HFFc6 (cell line): ENCODE results near the gene ARHGEF4. TPM values are rescaled to one million over a fixed set of nuclear protein-coding genes. Genes with fewer than 3 reads are reported as not detected.

ENCODE experiments used
- DNase-seq: peaks from one replicate; pipeline ENCODE4 v3.0.0-alpha.2; 2018
- H3K27ac Mint-ChIP-seq: 2 replicates; pipeline ENCODE4 v1.8.0; 2020; ENCODE audit warnings: mild to moderate bottlenecking, mixed read lengths
- H3K27me3 Mint-ChIP-seq: 2 replicates; pipeline ENCODE4 v1.8.0; 2021; ENCODE audit warnings: mild to moderate bottlenecking, moderate library complexity, mixed read lengths; ENCODE audit not compliant: insufficient read depth
- H3K36me3 Mint-ChIP-seq: 2 replicates; pipeline ENCODE4 v1.8.0; 2021; ENCODE audit warnings: low read depth, mixed read lengths
- H3K4me1 Mint-ChIP-seq: 2 replicates; pipeline ENCODE4 v1.8.0; 2020; ENCODE audit warnings: low read depth, mixed read lengths
- H3K4me3 Mint-ChIP-seq: 2 replicates; pipeline ENCODE4 v1.8.0; 2020; ENCODE audit warnings: mild to moderate bottlenecking, moderate library complexity, mixed read lengths
- H3K9me3 Mint-ChIP-seq: 2 replicates; pipeline ENCODE4 v1.8.0; 2020; ENCODE audit warnings: mild to moderate bottlenecking, mixed read lengths
- CTCF ChIP-seq: fragments of 200-600 bp; sonication (generic); IDR thresholded peaks from 2 replicates; pipeline ENCODE4 v1.5.0; 2021; ENCODE audit warnings: antibody characterized with exemption, mild to moderate bottlenecking
- total RNA-seq, 6 experiments: library from RNA; stranded (reverse); fragmentation: NEBNext Ultra II Directional; extraction: Animal tissue kit (Norgen Biotek cat#: 25700); gene quantifications; 2 replicates in 1 of 6; 3 replicates in 5 of 6; pipeline ENCODE4 v1.2.3, GENCODE V29; 2021

ARHGEF4 gene
- total RNA-seq, 6 experiments from 2014 or later, result 0.94 to 2.2 (median 1.4) TPM

GRCh38 chr2:130805613-130806012 is 31.1 kb upstream of the ARHGEF4 start:
- Mint-ChIP-seq H3K36me3 (no peaks in the 10 kb centered on the region), H3K4me3 (no peak overlapping the region), H3K4me1 (no peaks in the 10 kb centered on the region), H3K27me3 (peaks cover 4% of the 10 kb centered on the region), H3K27ac (no peak overlapping the region), H3K9me3 (no peaks in the 10 kb centered on the region)
- no peak for DNase-seq
- TF ChIP-seq CTCF, result no peak

- Mint-ChIP-seq H3K4me3 (no peak overlapping the region), H3K27me3 (peaks cover 4% of the 10 kb centered on the region), H3K4me1 (no peaks in the 10 kb centered on the region), H3K27ac (no peak overlapping the region), H3K9me3 (no peaks in the 10 kb centered on the region), H3K36me3 (no peaks in the 10 kb centered on the region)
- TF ChIP-seq CTCF, result no peak
- no peak for DNase-seq
Measured at GRCh38 chr2:130806370-130806769, 30.3 kb upstream of the ARHGEF4 start.

DNA sequence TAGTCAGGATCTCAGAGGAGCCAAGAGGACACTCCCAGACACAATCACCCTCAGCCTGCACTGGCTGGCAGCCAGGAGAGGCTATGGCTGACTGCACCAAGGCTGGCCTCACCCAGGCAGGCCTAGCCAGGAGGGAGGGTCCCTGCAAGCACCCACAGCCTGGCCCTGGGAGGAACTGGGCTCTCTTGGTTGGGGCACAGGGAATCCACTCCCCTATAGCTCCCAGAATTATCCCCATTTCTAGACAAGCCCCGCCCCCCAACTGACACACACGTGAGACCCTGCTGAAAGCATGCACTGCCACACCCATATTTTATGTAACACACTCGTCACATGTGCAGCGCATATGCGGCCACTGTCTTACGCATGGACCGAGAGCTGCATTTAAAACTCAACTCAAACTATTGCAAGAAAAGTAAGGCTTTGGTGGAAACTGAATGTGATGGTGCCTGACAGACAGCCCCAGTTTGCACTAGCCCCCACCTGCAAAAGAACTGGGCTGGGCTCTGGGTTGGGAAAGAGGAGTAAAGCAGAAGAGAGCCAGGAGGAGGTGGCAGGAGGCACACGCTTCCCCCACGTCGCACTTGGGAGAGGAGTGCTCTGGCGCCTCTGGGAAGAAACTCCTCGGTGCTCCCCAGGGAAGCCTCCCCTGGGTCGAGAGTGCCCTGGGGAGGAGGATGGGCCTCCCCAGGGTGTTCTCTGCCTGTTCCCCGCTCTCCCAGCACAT is 28.9 kb upstream of the ARHGEF4 start:
- Mint-ChIP-seq H3K36me3 (no peaks in the 10 kb centered on the region), H3K27ac (no peak overlapping the region), H3K4me3 (no peak overlapping the region), H3K4me1 (no peaks in the 10 kb centered on the region), H3K9me3 (no peaks in the 10 kb centered on the region), H3K27me3 (peaks cover 4% of the 10 kb centered on the region)
- DNase-seq, result no peak
- no peak for TF ChIP-seq CTCF

- Mint-ChIP-seq H3K36me3 (no peaks in the 10 kb centered on the region), H3K27ac (no peak overlapping the region), H3K4me3 (no peak overlapping the region), H3K27me3 (peaks cover 4% of the 10 kb centered on the region), H3K9me3 (no peaks in the 10 kb centered on the region), H3K4me1 (no peaks in the 10 kb centered on the region)
- TF ChIP-seq CTCF, result no peak
- DNase-seq, result no peak
Measured at GRCh38 chr2:130808482-130809268, 28.0 kb upstream of the ARHGEF4 start.

GRCh38 chr2:130810490-130810889 is 26.2 kb upstream of the ARHGEF4 start:
- TF ChIP-seq CTCF, result no peak
- H3K4me1 Mint-ChIP-seq, result no peaks in the 10 kb centered on the region
- H3K4me3 Mint-ChIP-seq, result no peak overlapping the region
- H3K27ac Mint-ChIP-seq, result no peak overlapping the region
- H3K36me3 Mint-ChIP-seq, result no peaks in the 10 kb centered on the region
- peaks cover 12% of the 10 kb centered on the region for H3K27me3 Mint-ChIP-seq
- no peaks in the 10 kb centered on the region for H3K9me3 Mint-ChIP-seq
- no peak for DNase-seq
